Neural cell (in vitro differentiated cells): Measurements from ENCODE around the gene GRK7. TPM values are rescaled to one million over a fixed set of nuclear protein-coding genes. Genes with fewer than 3 reads are reported as not detected.
"Not testable (repeated sequence)": the region's sequence is repeated elsewhere in the genome, so short reads cannot be mapped to it uniquely, and the experiment has no call there.

Experiments used
- H2AFZ ChIP-seq: fragments of 200-600, 300-800 bp; sonication (generic), shearing (Covaris generic); 2 replicates; pipeline ENCODE4 v1.6.0; 2014; ENCODE audit warnings: low read depth, mild to moderate bottlenecking, antibody characterized with exemption, low read length, moderate library complexity
- H3F3A ChIP-seq: fragments of 200-600 bp; shearing (Covaris generic); 2 replicates; pipeline ENCODE4 v1.6.1; 2016; ENCODE audit warnings: mild to moderate bottlenecking, moderate library complexity, mixed read lengths, antibody characterized with exemption, low read length; ENCODE audit not compliant: insufficient read depth, poor library complexity, severe bottlenecking
- H3K27ac ChIP-seq: fragments of 200-600, 300-800 bp; sonication (generic), shearing (Covaris generic); 2 replicates; pipeline ENCODE4 v1.5.1; 2014; ENCODE audit warnings: mild to moderate bottlenecking, low read length, moderate library complexity
- H3K27me3 ChIP-seq: fragments of 300-800, 200-600 bp; sonication (generic), shearing (Covaris generic); 2 replicates; pipeline ENCODE4 v1.6.0; 2014; ENCODE audit warnings: mild to moderate bottlenecking, low read depth, low read length, moderate library complexity; ENCODE audit not compliant: insufficient read depth
- H3K36me3 ChIP-seq: fragments of 300-800, 200-600 bp; sonication (generic), shearing (Covaris generic); 2 replicates; pipeline ENCODE4 v1.5.1; 2014; ENCODE audit warnings: mild to moderate bottlenecking, antibody characterized with exemption, low read length, moderate library complexity; ENCODE audit not compliant: insufficient read depth
- H3K4me2 ChIP-seq: fragments of 300-800, 200-600 bp; sonication (generic), shearing (Covaris generic); 2 replicates; pipeline ENCODE4 v1.6.0; 2014; ENCODE audit warnings: mild to moderate bottlenecking, low read length
- H3K4me3 ChIP-seq: fragments of 300-800, 200-600 bp; sonication (generic), shearing (Covaris generic); 2 replicates; pipeline ENCODE4 v1.5.1; 2014; ENCODE audit warnings: mild to moderate bottlenecking, low read length, moderate library complexity
- H3K79me2 ChIP-seq: fragments of 200-600 bp; shearing (Covaris generic); replicated peaks from 2 replicates; pipeline ENCODE4 v1.6.0; 2014; ENCODE audit warnings: mild to moderate bottlenecking, low read length, moderate library complexity; ENCODE audit not compliant: insufficient read depth
- H3K9ac ChIP-seq: fragments of 300-800, 200-600 bp; sonication (generic), shearing (Covaris generic); 2 replicates; pipeline ENCODE4 v1.6.1; 2016; ENCODE audit warnings: mild to moderate bottlenecking, low read length, mixed read lengths
- H3K9me2 ChIP-seq: fragments of 200-600 bp; shearing (Covaris generic); 2 replicates; pipeline ENCODE4 v1.6.1; 2016; ENCODE audit warnings: mild to moderate bottlenecking, low read length, mixed read lengths; ENCODE audit not compliant: insufficient read depth
- H3K9me3 ChIP-seq: fragments of 200-600, 300-800 bp; sonication (generic), shearing (Covaris generic); 2 replicates; pipeline ENCODE4 v1.6.1; 2016; ENCODE audit warnings: mild to moderate bottlenecking, mixed run types, low read length, moderate library complexity, mixed read lengths
- H4K20me1 ChIP-seq: fragments of 200-600 bp; shearing (Covaris generic); 2 replicates; pipeline ENCODE4 v1.6.1; 2016; ENCODE audit warnings: mild to moderate bottlenecking, mixed run types; ENCODE audit not compliant: insufficient read depth
- CTCF ChIP-seq: fragments of 450-650 bp; IDR thresholded peaks from 2 replicates; pipeline ENCODE4 v1.5.1; 2014; ENCODE audit warnings: antibody characterized with exemption, mild to moderate bottlenecking, moderate library complexity; ENCODE audit not compliant: poor library complexity, severe bottlenecking
- EP300 ChIP-seq: fragments of 450-650 bp; conservative IDR thresholded peaks from 2 replicates; pipeline ENCODE4 v1.6.1; 2014; ENCODE audit warnings: antibody characterized with exemption, mild to moderate bottlenecking, moderate library complexity; ENCODE audit not compliant: poor library complexity, severe bottlenecking
- EZH2 ChIP-seq: fragments of 200-600, 300-800 bp; shearing (Covaris generic), sonication (generic); IDR thresholded peaks from 2 replicates; pipeline ENCODE4 v1.6.1; 2014; ENCODE audit warnings: antibody characterized with exemption, low read length, borderline replicate concordance, mild to moderate bottlenecking; ENCODE audit not compliant: insufficient read depth, poor library complexity, severe bottlenecking
- MXI1 ChIP-seq: fragments of 450-650 bp; conservative IDR thresholded peaks from 2 replicates; pipeline ENCODE4 v1.6.1; 2014; ENCODE audit warnings: antibody characterized with exemption, mild to moderate bottlenecking; ENCODE audit not compliant: poor library complexity, severe bottlenecking
- POLR2AphosphoS5 ChIP-seq: IDR thresholded peaks from 2 replicates; pipeline ENCODE4 v1.6.1; 2012
- RAD21 ChIP-seq: fragments of 450-650 bp; conservative IDR thresholded peaks from 2 replicates; pipeline ENCODE4 v1.6.1; 2014; ENCODE audit warnings: antibody characterized with exemption, mild to moderate bottlenecking, moderate library complexity
- SMC3 ChIP-seq: fragments of 450-650 bp; conservative IDR thresholded peaks from 2 replicates; pipeline ENCODE4 v1.6.1; 2014; ENCODE audit warnings: antibody characterized with exemption, mild to moderate bottlenecking, moderate library complexity; ENCODE audit not compliant: poor library complexity
- TAF1 ChIP-seq: IDR thresholded peaks from 2 replicates; pipeline ENCODE4 v1.6.1; 2012; ENCODE audit warnings: low read depth
- polyA plus RNA-seq: library from polyadenylated mRNA; depleted of rRNA; stranded (reverse); fragments of >200 nt; gene quantifications from 2 replicates; pipeline ENCODE4 v1.2.3, GENCODE V29; 2014
- TF ChIP-seq, protein P1 (sequence below): IDR thresholded peaks from 2 replicates; pipeline ENCODE4 v1.6.1; 2012; ENCODE audit warnings: borderline replicate concordance

GRK7 gene
- polyA plus RNA-seq, 1 donor from 2014 or later: not detected

GRCh38 chr3:141798448-141798845 is 35.2 kb downstream of the GRK7 start:
- no peak overlapping the region for H3K4me3 ChIP-seq
- H3K9ac ChIP-seq: no peak overlapping the region
- H3K4me2 ChIP-seq: no peak overlapping the region
- H3K9me3 ChIP-seq: no peaks in the 10 kb centered on the region
- no peaks in the 10 kb centered on the region for H4K20me1 ChIP-seq
- H2AFZ ChIP-seq: no peak overlapping the region
- no peaks in the 10 kb centered on the region for H3F3A ChIP-seq
- H3K27me3 ChIP-seq: no peaks in the 10 kb centered on the region
- H3K9me2 ChIP-seq: no peaks in the 10 kb centered on the region
- TF ChIP-seq CTCF (no peak), MXI1 (no peak), EZH2 (no peak)
- TF ChIP-seq, protein P1, sequence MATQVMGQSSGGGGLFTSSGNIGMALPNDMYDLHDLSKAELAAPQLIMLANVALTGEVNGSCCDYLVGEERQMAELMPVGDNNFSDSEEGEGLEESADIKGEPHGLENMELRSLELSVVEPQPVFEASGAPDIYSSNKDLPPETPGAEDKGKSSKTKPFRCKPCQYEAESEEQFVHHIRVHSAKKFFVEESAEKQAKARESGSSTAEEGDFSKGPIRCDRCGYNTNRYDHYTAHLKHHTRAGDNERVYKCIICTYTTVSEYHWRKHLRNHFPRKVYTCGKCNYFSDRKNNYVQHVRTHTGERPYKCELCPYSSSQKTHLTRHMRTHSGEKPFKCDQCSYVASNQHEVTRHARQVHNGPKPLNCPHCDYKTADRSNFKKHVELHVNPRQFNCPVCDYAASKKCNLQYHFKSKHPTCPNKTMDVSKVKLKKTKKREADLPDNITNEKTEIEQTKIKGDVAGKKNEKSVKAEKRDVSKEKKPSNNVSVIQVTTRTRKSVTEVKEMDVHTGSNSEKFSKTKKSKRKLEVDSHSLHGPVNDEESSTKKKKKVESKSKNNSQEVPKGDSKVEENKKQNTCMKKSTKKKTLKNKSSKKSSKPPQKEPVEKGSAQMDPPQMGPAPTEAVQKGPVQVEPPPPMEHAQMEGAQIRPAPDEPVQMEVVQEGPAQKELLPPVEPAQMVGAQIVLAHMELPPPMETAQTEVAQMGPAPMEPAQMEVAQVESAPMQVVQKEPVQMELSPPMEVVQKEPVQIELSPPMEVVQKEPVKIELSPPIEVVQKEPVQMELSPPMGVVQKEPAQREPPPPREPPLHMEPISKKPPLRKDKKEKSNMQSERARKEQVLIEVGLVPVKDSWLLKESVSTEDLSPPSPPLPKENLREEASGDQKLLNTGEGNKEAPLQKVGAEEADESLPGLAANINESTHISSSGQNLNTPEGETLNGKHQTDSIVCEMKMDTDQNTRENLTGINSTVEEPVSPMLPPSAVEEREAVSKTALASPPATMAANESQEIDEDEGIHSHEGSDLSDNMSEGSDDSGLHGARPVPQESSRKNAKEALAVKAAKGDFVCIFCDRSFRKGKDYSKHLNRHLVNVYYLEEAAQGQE: no peak
- no peaks in the 10 kb centered on the region for H3K79me2 ChIP-seq
- H3K36me3 ChIP-seq: no peaks in the 10 kb centered on the region
- H3K27ac ChIP-seq: no peak overlapping the region

GRCh38 chr3:141802316-141803077 is 39.3 kb downstream of the GRK7 start:
- no peak overlapping the region for H3K4me3 ChIP-seq
- H3K9me2 ChIP-seq: no peaks in the 10 kb centered on the region
- no peak overlapping the region for H3K27ac ChIP-seq
- no peaks in the 10 kb centered on the region for H3K36me3 ChIP-seq
- no peak overlapping the region for H3K4me2 ChIP-seq
- H3K9ac ChIP-seq: no peak overlapping the region
- no peaks in the 10 kb centered on the region for H3K9me3 ChIP-seq
- no peaks in the 10 kb centered on the region for H3K27me3 ChIP-seq
- no peaks in the 10 kb centered on the region for H3K79me2 ChIP-seq
- no peak for TF ChIP-seq TAF1
- TF ChIP-seq CTCF: no peak
- TF ChIP-seq EZH2: no peak
- TF ChIP-seq, protein P1: no peak
- TF ChIP-seq EP300: no peak
- no peak for TF ChIP-seq POLR2AphosphoS5
- no peak for TF ChIP-seq SMC3
- TF ChIP-seq RAD21: no peak
- no peak for TF ChIP-seq MXI1
- H4K20me1 ChIP-seq: no peaks in the 10 kb centered on the region
- H3F3A ChIP-seq: no peaks in the 10 kb centered on the region
- H2AFZ ChIP-seq: no peak overlapping the region

DNA sequence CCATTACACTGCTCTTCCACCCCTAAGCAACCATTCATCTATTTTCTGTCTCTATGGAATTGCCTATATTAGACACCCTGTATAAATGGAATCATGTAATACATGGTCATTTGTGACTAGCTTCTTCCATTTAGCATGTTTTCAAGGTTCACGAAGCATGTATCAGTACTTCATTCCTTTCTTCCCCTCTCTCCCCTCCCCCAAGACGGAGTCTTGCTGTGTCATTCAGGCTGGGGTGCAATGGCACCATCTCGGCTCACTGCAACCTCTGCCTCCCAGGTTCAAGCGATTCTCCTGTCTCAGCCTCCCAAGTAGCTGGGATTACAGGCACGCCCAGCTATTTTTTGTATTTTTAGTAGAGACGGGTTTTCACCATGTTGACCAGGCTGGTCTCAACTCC is 40.3 kb downstream of the GRK7 start:
- not testable (repeated sequence) for H3K9ac ChIP-seq, H3K36me3 ChIP-seq, H3K27ac ChIP-seq, H3K9me2 ChIP-seq, H3F3A ChIP-seq, H3K27me3 ChIP-seq, H3K9me3 ChIP-seq, H3K4me2 ChIP-seq, H4K20me1 ChIP-seq, H3K4me3 ChIP-seq, H3K79me2 ChIP-seq, H2AFZ ChIP-seq
